ENCODE measurements around the gene CELA2A.
A peak's percentile ranks its signal among the peaks of the same experiment; 100 is the strongest.
"Not testable (repeated sequence)": the region's sequence is repeated elsewhere in the genome, so short reads cannot be mapped to it uniquely, and the experiment has no call there.

Gene CELA2A

GRCh38 chr1:15515022-15515663, 58.6 kb downstream of the CELA2A start:
- peak; percentile 74 for TF ChIP-seq SPI1 (IDR thresholded peaks at IDR 0.05; ENCODE audit: borderline replicate concordance, low read depth)
- TF ChIP-seq REST (IDR thresholded peaks at IDR 0.05; ENCODE audit: insufficient replicate concordance, low read depth) = no peak
- Histone ChIP-seq H3K4me3 (replicated peaks; ENCODE audit: insufficient read depth, low read length) (no peak overlapping the region), H3K27ac (replicated peaks) (peak overlapping the region; percentile 57), H3K27me3 (ENCODE audit: insufficient read depth, poor library complexity, severe bottlenecking) (no peaks in the 10 kb centered on the region)
- DNase-seq (ENCODE audit: low read depth in 1 of 2, low spot score in 1 of 2) = peak in 1 of 2 experiments; percentile 13

GRCh38 chr1:15519625-15520024, 63.1 kb downstream of the CELA2A start:
- Histone ChIP-seq H3K4me3 (replicated peaks; ENCODE audit: insufficient read depth, low read length) (no peak overlapping the region), H3K27ac (replicated peaks) (no peak overlapping the region), H3K27me3 (ENCODE audit: insufficient read depth, poor library complexity, severe bottlenecking) (no peaks in the 10 kb centered on the region)
- no peak for DNase-seq (ENCODE audit: low read depth in 1 of 2, low spot score in 1 of 2)
- TF ChIP-seq SPI1 (IDR thresholded peaks at IDR 0.05; ENCODE audit: borderline replicate concordance, low read depth) (no peak), POLR2AphosphoS5 (IDR thresholded peaks at IDR 0.05; ENCODE audit: low read depth) (no peak), GABPA (IDR thresholded peaks at IDR 0.05; ENCODE audit: low read depth) (no peak)

DNA sequence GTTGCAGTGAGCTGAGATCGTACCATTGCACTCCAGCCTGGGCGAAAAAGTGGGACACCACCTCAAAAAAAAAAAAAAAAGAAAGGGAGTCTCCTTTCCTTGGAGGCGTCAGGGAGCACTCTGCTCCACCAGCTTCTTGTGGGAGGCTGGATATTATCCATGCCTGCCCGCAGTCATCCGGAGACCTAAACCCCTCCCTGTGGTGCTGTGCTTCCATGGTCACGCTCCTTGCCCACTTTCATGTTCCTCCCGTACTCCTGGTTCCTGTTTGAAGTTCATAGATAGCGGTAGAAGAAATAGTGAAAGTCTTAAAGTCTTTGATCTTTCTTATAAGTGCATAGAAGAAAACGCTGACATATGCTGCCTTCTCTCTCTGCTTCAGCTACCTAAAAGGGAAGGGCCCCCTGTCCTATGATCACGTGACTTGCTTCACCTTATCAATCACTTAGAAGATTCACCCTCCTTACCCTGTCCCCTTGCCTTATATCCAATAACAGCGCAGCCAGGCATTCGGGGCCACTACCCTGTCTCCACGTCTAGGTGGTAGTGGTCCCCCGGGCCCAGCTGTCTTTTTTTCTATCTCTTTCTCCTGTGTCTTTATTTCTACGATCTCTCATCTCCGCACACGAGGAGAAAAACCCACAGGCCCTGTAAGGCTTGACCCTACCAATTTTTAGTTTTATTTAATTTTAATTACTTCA, 64.8 kb downstream of the CELA2A start:
- H3K27ac ChIP-seq (replicated peaks); DNase-seq (ENCODE audit: low read depth in 1 of 2, low spot score in 1 of 2); H3K4me3 ChIP-seq (replicated peaks; ENCODE audit: insufficient read depth, low read length); H3K27me3 ChIP-seq (ENCODE audit: insufficient read depth, poor library complexity, severe bottlenecking): not testable (repeated sequence)
